ENCODE data around the gene INTS11. TPM values are rescaled to one million over a fixed set of nuclear protein-coding genes. Genes with fewer than 3 reads are reported as not detected.

Gene INTS11
- total and polyA plus RNA-seq, 2 of the 8 experiments (the other 6 are each of a cell fraction or from before 2014, with no cell fraction given) = 113 to 243 TPM

DNA sequence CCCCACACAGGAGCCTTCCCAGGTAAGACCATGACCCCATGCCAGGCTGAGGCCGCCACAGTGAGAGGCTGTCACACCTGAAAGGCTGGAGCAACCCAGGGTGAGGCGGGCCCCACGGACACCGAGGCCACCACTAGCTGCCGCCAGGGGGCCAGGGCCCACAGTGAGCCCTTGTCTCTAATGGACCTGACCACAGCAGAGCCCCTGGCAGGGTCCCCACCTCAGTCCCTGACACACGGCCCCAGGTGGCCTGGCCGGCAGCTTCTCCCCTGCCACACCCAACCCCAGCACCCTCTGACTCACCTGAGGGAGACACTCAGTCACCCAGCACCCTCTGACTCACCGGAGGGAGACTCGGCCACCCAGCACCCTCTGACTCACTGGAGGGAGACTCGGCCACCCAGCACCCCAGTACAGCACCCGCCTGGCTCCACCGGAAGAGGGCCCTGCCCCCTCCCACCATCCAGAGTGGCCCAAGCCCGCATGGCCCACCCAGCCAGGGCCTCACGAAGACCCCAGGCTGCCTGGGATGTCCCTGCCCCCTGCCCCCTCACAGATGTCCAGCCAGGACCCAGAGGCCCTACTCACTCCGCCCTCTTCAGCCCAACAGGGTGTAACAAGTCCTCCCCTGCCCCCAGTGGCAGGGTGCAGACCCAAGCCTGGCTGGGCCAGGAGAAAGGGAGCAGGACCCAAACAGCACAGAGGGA, 20.3 kb upstream of the INTS11 start:
- Histone ChIP-seq H2AK5ac (ENCODE audit: low read depth, low read length) (no peak overlapping the region), H3K27me3 (replicated peaks in 1 of 4; ENCODE audit: control insufficient read depth in 3 of 4, extremely low read depth in 1 of 4, insufficient read depth in 3 of 4, low read length in 3 of 4) (no peaks in the 10 kb centered on the region; a peak in 1 of 7 replicates), H3K9me3 (ENCODE audit: insufficient read depth in 2 of 2, low read depth in 1 of 2, low read length in 1 of 2) (peaks cover 0 to 5% of the 10 kb centered on the region in 2 experiments; a peak in 1 of 4 replicates), H2BK120ac (replicated peaks; ENCODE audit: low read depth, low read length) (no peak overlapping the region), H3K23ac (ENCODE audit: insufficient read length) (no peak overlapping the region), H3K27ac (ENCODE audit: low read depth, low read length) (no peak overlapping the region), H4K8ac (ENCODE audit: extremely low read depth, insufficient read depth, low read length) (no peak overlapping the region; the same call in 1 of the 2 replicates), H3K4ac (replicated peaks; ENCODE audit: insufficient read length, low read depth, low read length) (no peak overlapping the region), H3K36me3 (ENCODE audit: control insufficient read depth in 2 of 4, insufficient read depth in 4 of 4, low read length in 3 of 4) (peaks cover 2 to 19% (median 9%) of the 10 kb centered on the region in 4 experiments; a peak in 6 of 8 replicates), H3K79me1 (ENCODE audit: low read depth, low read length) (peaks cover 27% of the 10 kb centered on the region), H3K4me2 (ENCODE audit: insufficient read depth in 1 of 2, low read depth in 2 of 2, low read length in 2 of 2) (no peak overlapping the region), H3K18ac (ENCODE audit: extremely low read depth, low read length) (no peak overlapping the region), H3K4me1 (replicated peaks in 1 of 4; ENCODE audit: control insufficient read depth in 3 of 4, insufficient read depth in 4 of 4, low read length in 3 of 4) (peaks cover 0 to 16% (median 9%) of the 10 kb centered on the region in 4 experiments; a peak in 5 of 7 replicates), H2BK12ac (ENCODE audit: low read depth, low read length) (no peak overlapping the region), H2BK15ac (ENCODE audit: low read length) (no peak overlapping the region), H2BK5ac (ENCODE audit: low read depth, low read length) (no peak overlapping the region), H3K4me3 (ENCODE audit: extremely low read depth in 1 of 4, insufficient read depth in 2 of 4, low read depth in 3 of 4, low read length in 4 of 4) (no peak overlapping the region), H3K23me2 (ENCODE audit: low read depth, low read length) (peaks cover 12% of the 10 kb centered on the region; the same call in 1 of the 2 replicates), H2BK20ac (ENCODE audit: low read length) (no peak overlapping the region), H4K5ac (ENCODE audit: insufficient read length, low read depth, low read length) (no peak overlapping the region), H3K14ac (ENCODE audit: insufficient read length) (no peak overlapping the region), H3K56ac (replicated peaks; ENCODE audit: insufficient read length, low read depth, low read length) (no peak overlapping the region), H4K20me1 (replicated peaks in 1 of 2; ENCODE audit: control insufficient read depth in 1 of 2, insufficient read depth in 2 of 2, low read length in 2 of 2) (peaks cover 20 to 47% of the 10 kb centered on the region in 2 experiments), H3K9ac (replicated peaks in 1 of 4; ENCODE audit: extremely low read depth in 1 of 4, low read depth in 3 of 4, low read length in 3 of 4) (no peak overlapping the region), H3K79me2 (ENCODE audit: control insufficient read depth in 1 of 2, insufficient read depth in 2 of 2, low read length in 2 of 2) (peaks cover 0 to 28% of the 10 kb centered on the region in 2 experiments; a peak in 3 of 4 replicates), H2AFZ (ENCODE audit: low read length) (no peak overlapping the region), H4K91ac (replicated peaks; ENCODE audit: insufficient read length, low read length) (no peak overlapping the region)
- ChIA-PET POLR2A (ENCODE audit: partially characterized antibody) (interaction anchor here (0.6 to 3.1 kb wide), 9 partner anchors 8 to 119 kb away, joined by 3 to 12 read pairs (median 5); partner anchors contain the start of gene ANKRD65), CTCF (ENCODE audit: partially characterized antibody) (interaction anchor here (0.9 to 4.4 kb wide), 12 partner anchors 10 to 277 kb away, joined by 3 to 34 read pairs (median 3); no protein-coding TSS in a partner anchor)
- WGBS, 2 experiments (ENCODE audit: extremely low coverage in 1 of 2, insufficient coverage in 1 of 2, insufficient read length in 1 of 2, insufficient replicate concordance in 2 of 2, low coverage in 1 of 2, low lambda C conversion rate in 2 of 2, missing lambda C conversion rate in 1 of 2) = 92% methylated on average over 15 of the region's 15 CpGs; no CpG with 5 or more reads in 1 of the 2 experiments
- DNase-seq (ENCODE audit: low read depth in 1 of 2, low spot score in 2 of 2) (peak in 1 of 2 experiments; percentile 67), FAIRE-seq (no peak)
- TF ChIP-seq TEAD4 (IDR thresholded peaks at IDR 0.05; ENCODE audit: low read depth, low read length) = no peak
- TF ChIP-seq RAD21 (IDR thresholded peaks at IDR 0.05 in 1 of 2, conservative IDR thresholded peaks at IDR 0.05 in 1 of 2; ENCODE audit: low read depth in 2 of 2, low read length in 2 of 2) = peak in 1 of 2 experiments; percentile 31; a peak in 1 of 4 replicates
- TF ChIP-seq, protein P1, sequence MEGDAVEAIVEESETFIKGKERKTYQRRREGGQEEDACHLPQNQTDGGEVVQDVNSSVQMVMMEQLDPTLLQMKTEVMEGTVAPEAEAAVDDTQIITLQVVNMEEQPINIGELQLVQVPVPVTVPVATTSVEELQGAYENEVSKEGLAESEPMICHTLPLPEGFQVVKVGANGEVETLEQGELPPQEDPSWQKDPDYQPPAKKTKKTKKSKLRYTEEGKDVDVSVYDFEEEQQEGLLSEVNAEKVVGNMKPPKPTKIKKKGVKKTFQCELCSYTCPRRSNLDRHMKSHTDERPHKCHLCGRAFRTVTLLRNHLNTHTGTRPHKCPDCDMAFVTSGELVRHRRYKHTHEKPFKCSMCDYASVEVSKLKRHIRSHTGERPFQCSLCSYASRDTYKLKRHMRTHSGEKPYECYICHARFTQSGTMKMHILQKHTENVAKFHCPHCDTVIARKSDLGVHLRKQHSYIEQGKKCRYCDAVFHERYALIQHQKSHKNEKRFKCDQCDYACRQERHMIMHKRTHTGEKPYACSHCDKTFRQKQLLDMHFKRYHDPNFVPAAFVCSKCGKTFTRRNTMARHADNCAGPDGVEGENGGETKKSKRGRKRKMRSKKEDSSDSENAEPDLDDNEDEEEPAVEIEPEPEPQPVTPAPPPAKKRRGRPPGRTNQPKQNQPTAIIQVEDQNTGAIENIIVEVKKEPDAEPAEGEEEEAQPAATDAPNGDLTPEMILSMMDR (IDR thresholded peaks at IDR 0.05; ENCODE audit: control extremely low read depth in 1 of 3, insufficient read depth in 1 of 3, low read depth in 1 of 3, low read length in 3 of 3) = peak in 2 of 3 experiments; percentile 44 to 56; a peak in 3 of 4 replicates
- TF ChIP-seq YY1 (IDR thresholded peaks at IDR 0.05; ENCODE audit: low read depth, low read length) = no peak

Data from H1 (cell line).